Central memory CD8-positive, alpha-beta T cell (primary cell): ENCODE measurements around the gene DLL3.

Experiments
- ATAC-seq: fragments of 150-1000 bp; cut with Tn5 transposase; replicated peaks from 2 replicates; pipeline ENCODE4 v1.10.0; 2022; ENCODE audit warnings: mild to moderate bottlenecking, moderate FRiP score, moderate number of reproducible peaks; ENCODE audit not compliant: poor library complexity, severe bottlenecking; ENCODE audit errors: extremely low read depth
- DNase-seq, 2 donors: peaks; one replicate each; pipeline ENCODE4 v3.0.0; 2021; ENCODE audit warnings: low spot score in 2 of 2
- H3K27ac Mint-ChIP-seq: one replicate; pipeline ENCODE4 v1.8.0; 2022; ENCODE audit warnings: low read depth, mild to moderate bottlenecking, moderate library complexity, mixed read lengths
- H3K27me3 Mint-ChIP-seq: one replicate; pipeline ENCODE4 v1.8.0; 2022; ENCODE audit warnings: mixed read lengths
- H3K36me3 Mint-ChIP-seq: one replicate; pipeline ENCODE4 v1.8.0; 2022; ENCODE audit warnings: mild to moderate bottlenecking, moderate library complexity, mixed read lengths; ENCODE audit not compliant: insufficient read depth
- H3K4me1 Mint-ChIP-seq: one replicate; pipeline ENCODE4 v1.8.0; 2022; ENCODE audit warnings: mixed read lengths
- H3K4me3 Mint-ChIP-seq: one replicate; pipeline ENCODE4 v1.8.0; 2022; ENCODE audit warnings: mild to moderate bottlenecking, moderate library complexity, mixed read lengths
- H3K9me3 Mint-ChIP-seq: one replicate; pipeline ENCODE4 v1.8.0; 2022; ENCODE audit warnings: mixed read lengths

Gene DLL3

DNA sequence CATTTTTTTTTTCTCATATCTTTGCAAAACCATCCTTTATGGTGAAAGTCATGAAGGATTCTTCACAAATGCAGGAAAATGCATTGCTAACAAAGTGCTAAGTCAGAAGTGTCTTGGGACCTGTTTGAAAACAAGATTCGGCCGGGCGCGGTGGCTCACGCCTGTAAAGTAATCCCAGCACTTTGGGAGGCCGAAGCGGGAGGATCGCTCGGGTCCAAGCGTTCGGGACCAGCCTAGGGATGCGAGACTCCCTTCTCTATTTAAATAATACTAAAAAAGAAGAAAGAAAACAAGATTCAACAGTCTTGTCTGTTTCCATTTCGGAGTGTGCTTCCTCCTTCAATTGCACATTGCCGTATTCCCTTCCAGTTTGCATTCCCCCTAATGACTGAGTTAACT is 33.1 kb downstream of the DLL3 start:
- no peak for DNase-seq
- peak overlapping the region; percentile 90 for H3K4me3 Mint-ChIP-seq
- H3K36me3 Mint-ChIP-seq = peaks cover 7% of the 10 kb centered on the region
- H3K9me3 Mint-ChIP-seq = no peaks in the 10 kb centered on the region
- no peaks in the 10 kb centered on the region for H3K27me3 Mint-ChIP-seq
- no peak for ATAC-seq
- peaks cover 19% of the 10 kb centered on the region for H3K4me1 Mint-ChIP-seq
- peak overlapping the region; percentile 91 for H3K27ac Mint-ChIP-seq

DNA sequence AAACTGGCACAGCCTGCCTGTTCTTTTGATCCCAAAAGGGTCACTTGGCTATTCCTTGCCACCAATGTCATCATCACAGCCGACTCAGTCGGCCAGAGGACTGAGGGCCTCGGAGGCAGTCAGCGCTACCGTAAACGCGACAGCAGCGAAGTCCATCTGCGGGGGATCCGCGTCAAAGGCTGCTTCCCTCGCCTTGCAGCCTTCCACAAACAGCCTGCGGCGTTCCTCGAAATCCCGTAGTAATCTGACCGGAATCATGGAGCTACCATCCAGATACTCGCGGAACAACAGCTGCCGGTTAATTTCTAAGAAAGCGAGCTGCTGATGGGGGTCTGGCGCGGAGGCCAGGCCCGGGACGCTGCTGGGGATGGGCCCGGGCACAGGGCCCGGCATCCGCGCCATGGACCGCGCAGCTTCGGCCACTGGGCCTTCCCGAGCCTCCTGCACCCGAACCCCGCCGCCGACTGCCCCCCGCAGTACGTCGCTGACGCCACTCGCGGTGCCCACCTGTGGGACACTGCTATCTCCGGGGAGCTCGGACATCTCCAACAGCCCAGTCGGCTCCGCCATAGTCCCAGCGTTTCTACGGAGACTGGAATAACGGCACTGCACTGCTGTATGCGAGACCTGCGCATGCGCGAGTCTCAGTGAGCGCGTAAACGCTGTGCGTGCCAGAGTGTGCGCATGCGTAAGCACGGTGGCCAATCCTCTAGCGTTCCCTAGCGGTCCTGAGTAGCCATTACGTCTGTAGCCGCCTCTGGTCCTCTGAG is 33.7 kb downstream of the DLL3 start, which contains the start of gene EID2B:
Gene EID2B (minus strand): TSS at position 620 of the 770 bp plus-strand sequence. CDS start 50 bp downstream, at position 570.
- ATAC-seq = peak; percentile 90
- H3K4me3 Mint-ChIP-seq = peak within 1 kb of the TSS; percentile 90
- peak within 1 kb of the TSS; percentile 91 for H3K27ac Mint-ChIP-seq
- DNase-seq = peak; percentile 88
- H3K36me3 Mint-ChIP-seq = peaks cover 7% of the 10 kb centered on the region
- H3K9me3 Mint-ChIP-seq = no peaks in the 10 kb centered on the region
- H3K4me1 Mint-ChIP-seq = peaks cover 23% of the 10 kb centered on the region
- no peaks in the 10 kb centered on the region for H3K27me3 Mint-ChIP-seq

DNA sequence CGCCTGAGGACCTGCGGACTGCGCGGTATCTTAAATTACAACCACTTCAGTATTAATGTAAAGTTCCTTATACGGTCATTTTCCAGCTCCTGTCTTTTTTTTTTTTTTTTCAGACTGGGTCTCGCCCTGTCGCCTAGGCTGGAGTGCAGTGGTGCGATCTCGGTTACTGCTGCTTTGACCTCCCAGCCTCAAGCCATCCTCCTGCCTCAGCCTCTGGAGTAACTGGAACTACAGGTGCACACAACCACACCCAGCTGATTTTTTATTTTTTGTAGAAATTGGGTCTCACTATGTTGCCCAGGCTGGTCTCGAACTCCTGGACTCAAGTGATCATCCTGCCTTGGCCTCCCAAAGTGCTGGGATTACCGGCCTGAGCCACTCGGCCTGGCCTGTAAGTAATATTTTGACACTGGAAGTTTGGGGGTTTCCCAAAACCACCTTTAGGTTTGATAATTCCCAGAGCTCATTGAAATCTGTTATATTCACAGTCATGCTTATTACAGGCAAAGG is 34.3 kb downstream of the DLL3 start:
- ATAC-seq (no peak), DNase-seq (no peak)
- Mint-ChIP-seq H3K4me3 (peak overlapping the region; percentile 90), H3K27me3 (no peaks in the 10 kb centered on the region), H3K36me3 (peaks cover 7% of the 10 kb centered on the region), H3K27ac (peak overlapping the region; percentile 91), H3K9me3 (no peaks in the 10 kb centered on the region), H3K4me1 (peaks cover 30% of the 10 kb centered on the region)

DNA sequence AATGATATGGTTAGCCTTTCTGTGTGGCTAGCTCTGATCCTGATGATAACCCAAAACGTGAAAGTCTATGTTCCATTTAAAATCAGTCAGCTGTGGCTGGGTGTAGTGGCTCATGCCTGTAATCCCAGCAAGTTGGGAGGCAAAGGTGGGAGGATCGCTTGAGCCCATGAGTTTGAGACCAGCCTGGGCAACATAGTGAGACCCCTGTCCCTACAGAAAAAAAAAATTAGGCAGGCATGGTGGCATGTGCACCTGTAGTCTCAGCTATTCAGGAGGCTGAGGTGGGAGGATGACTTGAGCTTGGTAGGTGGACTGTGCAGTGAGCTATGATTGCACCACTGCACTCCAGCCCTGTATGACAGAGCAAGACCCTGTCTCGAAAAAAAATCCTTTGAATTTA is 35.0 kb downstream of the DLL3 start:
- H3K27ac Mint-ChIP-seq = no peak overlapping the region
- no peaks in the 10 kb centered on the region for H3K9me3 Mint-ChIP-seq
- ATAC-seq = no peak
- H3K27me3 Mint-ChIP-seq = no peaks in the 10 kb centered on the region
- peaks cover 7% of the 10 kb centered on the region for H3K36me3 Mint-ChIP-seq
- DNase-seq = no peak
- no peak overlapping the region for H3K4me3 Mint-ChIP-seq
- peaks cover 31% of the 10 kb centered on the region for H3K4me1 Mint-ChIP-seq

DNA sequence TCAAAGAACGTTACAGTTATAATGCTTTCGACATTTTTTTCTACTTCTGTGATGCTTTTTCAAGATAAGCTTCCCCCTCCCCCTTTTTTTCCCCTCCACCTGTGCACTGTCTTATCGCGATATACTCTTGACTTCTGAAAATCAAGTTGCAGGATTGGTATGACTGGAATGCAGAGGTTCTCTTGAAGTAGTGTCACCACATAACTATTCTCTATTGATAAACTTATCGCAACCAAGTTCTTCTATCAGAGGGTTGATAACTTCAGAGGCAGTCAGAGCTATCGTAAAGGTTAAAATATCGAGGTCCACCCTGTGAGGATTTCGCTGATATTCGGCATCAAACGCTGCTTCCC is 40.4 kb downstream of the DLL3 start:
- H3K27me3 Mint-ChIP-seq = no peaks in the 10 kb centered on the region
- no peaks in the 10 kb centered on the region for H3K9me3 Mint-ChIP-seq
- DNase-seq = no peak
- peak overlapping the region; percentile 96 for H3K27ac Mint-ChIP-seq
- peaks cover 8% of the 10 kb centered on the region for H3K36me3 Mint-ChIP-seq
- peak overlapping the region; percentile 94 for H3K4me3 Mint-ChIP-seq
- ATAC-seq = no peak
- H3K4me1 Mint-ChIP-seq = peaks cover 41% of the 10 kb centered on the region

DNA sequence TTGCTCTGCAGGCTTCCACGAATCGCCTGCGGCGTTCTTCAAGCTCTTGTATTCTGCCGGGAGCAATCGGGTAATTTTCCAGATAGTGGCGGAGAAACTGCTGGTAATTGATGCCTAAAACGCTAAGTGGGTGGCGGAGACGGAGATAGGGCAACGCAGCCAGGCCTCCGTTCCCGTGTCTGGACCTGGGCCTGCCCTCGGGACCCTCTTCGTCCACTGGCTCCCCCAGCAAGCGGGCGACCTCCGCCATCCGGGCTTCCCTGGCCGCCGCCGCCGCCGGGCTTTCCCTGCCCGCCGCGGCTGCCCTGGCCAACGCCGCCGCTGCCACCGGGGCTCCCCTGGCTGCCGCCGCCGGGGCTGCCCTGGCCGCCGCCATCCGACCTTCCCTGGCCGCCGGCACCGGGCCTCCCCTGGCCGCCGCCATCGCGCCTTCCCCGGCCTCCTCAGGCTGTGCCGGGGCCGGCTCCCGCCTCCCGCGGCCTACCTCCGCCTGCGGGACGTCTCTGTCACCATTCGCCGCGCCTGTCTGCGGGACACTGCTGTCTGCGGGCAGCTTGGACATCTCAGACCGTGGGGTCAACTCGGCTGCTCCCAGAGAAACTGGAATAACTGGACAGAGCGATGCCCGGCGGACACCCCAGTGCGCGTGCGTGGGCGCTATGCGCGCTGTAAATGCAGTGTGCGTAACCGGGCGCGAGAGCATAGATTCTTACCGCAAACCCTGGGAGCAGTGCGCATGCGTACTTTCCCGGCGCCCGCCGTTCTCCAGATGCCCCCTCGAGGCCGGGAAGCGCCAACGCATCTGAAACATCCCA is 41.0 kb downstream of the DLL3 start, which contains the start of gene EID2:
Gene EID2 (minus strand): TSS at position 644 of the 815 bp plus-strand sequence. CDS start 82 bp downstream, at position 562.
- H3K27ac Mint-ChIP-seq = peak within 1 kb of the TSS; percentile 96

DNA sequence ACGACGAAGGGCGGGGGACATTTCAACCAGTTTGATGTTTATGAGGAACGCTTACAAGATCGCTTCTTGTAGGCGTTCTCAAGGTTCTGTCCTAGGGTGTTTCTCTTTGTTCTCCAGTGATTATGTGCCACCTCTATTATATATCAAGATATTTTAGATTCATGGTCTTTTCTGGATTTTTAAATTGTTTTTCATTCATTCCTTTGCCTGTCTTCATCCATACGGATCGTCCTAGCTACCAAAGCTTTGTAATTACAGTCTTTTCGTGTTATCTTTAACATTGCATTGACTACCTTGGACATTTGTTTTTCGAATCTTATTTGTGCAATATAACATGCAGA is 41.6 kb downstream of the DLL3 start:
- H3K27me3 Mint-ChIP-seq = no peaks in the 10 kb centered on the region
- peak overlapping the region; percentile 94 for H3K4me3 Mint-ChIP-seq
- H3K27ac Mint-ChIP-seq = peak overlapping the region; percentile 96
- no peak for DNase-seq
- peaks cover 8% of the 10 kb centered on the region for H3K36me3 Mint-ChIP-seq
- H3K9me3 Mint-ChIP-seq = no peaks in the 10 kb centered on the region
- no peak for ATAC-seq
- peaks cover 41% of the 10 kb centered on the region for H3K4me1 Mint-ChIP-seq

More for the DNA sequence above, 41.0 kb downstream of the DLL3 start, which contains the start of gene EID2:
- H3K4me3 Mint-ChIP-seq = peak within 1 kb of the TSS; percentile 94
- peak; percentile 86 to 89 for DNase-seq
- peaks cover 8% of the 10 kb centered on the region for H3K36me3 Mint-ChIP-seq
- H3K4me1 Mint-ChIP-seq = peaks cover 41% of the 10 kb centered on the region
- peak; percentile 89 for ATAC-seq
- H3K27me3 Mint-ChIP-seq = no peaks in the 10 kb centered on the region
- no peaks in the 10 kb centered on the region for H3K9me3 Mint-ChIP-seq

DNA sequence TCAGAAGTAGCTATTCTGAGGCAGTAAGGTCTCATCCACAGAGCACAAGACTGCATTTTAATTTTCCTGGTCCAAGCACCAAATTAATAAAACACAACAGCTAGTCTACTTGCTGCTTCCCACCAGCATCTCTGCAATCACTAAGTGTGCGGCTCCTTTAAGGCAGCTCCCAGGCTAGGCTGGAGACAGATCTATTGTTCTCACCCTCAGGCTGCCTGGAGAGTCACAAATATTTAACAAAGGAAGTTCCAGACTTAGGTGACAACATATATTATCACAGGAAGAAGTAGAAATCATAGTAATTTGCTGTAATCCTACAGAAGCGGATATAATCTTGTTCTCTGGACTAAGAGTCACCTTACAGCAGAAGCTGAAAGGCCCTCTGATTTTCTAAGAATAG is 43.5 kb downstream of the DLL3 start:
- H3K27me3 Mint-ChIP-seq = peaks cover 12% of the 10 kb centered on the region
- ATAC-seq = no peak
- H3K27ac Mint-ChIP-seq = no peak overlapping the region

DNA sequence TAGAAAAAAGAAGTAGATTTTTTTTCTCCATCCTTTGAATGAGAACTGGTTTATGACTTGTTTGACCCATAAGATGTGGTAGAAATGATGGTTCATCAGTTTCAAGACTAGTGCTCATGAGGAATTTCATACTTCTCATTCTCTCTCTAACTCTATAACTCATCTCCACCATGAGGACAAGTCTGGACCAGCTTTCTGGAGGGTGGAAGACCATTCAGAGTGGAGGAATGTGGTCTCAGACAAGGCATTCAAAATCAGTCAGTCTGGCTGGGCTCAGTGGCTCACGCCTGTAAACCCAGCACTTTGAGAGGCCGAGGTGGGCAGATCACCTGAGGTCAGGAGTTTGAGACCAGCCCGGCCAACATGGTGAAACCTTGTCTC is 44.7 kb downstream of the DLL3 start:
- no peak for DNase-seq
- peaks cover 18% of the 10 kb centered on the region for H3K4me1 Mint-ChIP-seq
- H3K9me3 Mint-ChIP-seq = no peaks in the 10 kb centered on the region
- peaks cover 16% of the 10 kb centered on the region for H3K27me3 Mint-ChIP-seq
- no peak overlapping the region for H3K27ac Mint-ChIP-seq
- no peak for ATAC-seq
- no peak overlapping the region for H3K4me3 Mint-ChIP-seq
- H3K36me3 Mint-ChIP-seq = peaks cover 8% of the 10 kb centered on the region

More for the DNA sequence above, 43.5 kb downstream of the DLL3 start:
- DNase-seq = no peak
- H3K36me3 Mint-ChIP-seq = peaks cover 8% of the 10 kb centered on the region
- no peak overlapping the region for H3K4me3 Mint-ChIP-seq
- no peaks in the 10 kb centered on the region for H3K9me3 Mint-ChIP-seq
- H3K4me1 Mint-ChIP-seq = peaks cover 31% of the 10 kb centered on the region

DNA sequence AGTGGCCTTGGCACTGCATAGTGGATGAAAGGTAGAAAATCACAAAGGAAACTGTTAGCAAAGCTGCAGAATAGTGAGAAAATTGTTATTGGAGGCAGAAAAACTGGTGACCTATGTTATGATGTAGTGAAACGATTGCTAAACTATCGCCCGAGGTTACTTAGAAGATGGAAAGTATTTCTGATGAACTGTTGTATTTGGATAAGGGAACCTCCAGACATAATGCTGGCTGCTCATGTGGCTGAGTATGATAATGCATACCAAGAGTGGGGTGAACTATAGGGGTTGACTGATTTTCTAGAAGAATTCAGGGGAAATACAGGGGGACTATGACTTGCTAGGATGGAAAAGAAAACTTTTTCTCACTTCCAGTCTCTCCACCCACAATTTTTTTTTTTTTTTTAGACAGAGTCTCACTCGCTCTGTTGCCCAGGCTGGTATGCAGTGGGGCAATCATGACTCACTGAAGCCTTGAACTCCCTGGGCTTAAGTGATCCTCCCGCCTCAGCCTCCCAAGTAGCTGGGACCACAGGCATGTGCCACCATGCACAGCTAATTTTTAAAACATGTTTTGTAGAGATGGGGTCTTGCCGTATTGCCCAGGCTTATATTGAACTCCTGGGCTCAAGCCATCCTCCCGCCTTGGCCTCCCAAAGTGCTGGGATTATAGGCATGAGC is 45.6 kb downstream of the DLL3 start:
- ATAC-seq (no peak), DNase-seq (no peak)
- Mint-ChIP-seq H3K27me3 (peaks cover 16% of the 10 kb centered on the region), H3K4me1 (peaks cover 11% of the 10 kb centered on the region), H3K27ac (no peak overlapping the region), H3K36me3 (peaks cover 8% of the 10 kb centered on the region), H3K4me3 (no peak overlapping the region), H3K9me3 (no peaks in the 10 kb centered on the region)

DNA sequence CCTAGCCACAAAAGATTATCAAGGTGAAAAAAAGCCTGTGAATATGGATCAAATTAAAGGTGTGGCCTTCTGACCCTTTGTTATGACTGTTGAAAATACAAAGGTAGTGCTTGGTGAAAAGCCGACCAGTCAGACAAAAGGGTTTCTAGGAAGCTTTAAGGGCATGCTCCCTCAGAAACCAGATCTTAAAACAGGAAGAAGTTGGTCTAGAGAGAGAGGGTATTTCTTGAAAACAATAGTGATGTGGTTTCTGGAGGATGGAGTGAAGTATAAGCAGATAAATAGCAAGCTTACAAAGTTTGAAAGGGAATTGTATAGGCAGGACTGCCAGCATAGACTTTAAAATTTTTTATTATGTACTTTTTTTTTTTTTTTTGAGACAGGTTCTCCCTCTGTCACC is 46.2 kb downstream of the DLL3 start:
- no peak for ATAC-seq
- Mint-ChIP-seq H3K4me3 (no peak overlapping the region), H3K36me3 (peaks cover 6% of the 10 kb centered on the region), H3K27ac (no peak overlapping the region), H3K27me3 (peaks cover 16% of the 10 kb centered on the region), H3K9me3 (no peaks in the 10 kb centered on the region), H3K4me1 (peaks cover 10% of the 10 kb centered on the region)
- no peak for DNase-seq

DNA sequence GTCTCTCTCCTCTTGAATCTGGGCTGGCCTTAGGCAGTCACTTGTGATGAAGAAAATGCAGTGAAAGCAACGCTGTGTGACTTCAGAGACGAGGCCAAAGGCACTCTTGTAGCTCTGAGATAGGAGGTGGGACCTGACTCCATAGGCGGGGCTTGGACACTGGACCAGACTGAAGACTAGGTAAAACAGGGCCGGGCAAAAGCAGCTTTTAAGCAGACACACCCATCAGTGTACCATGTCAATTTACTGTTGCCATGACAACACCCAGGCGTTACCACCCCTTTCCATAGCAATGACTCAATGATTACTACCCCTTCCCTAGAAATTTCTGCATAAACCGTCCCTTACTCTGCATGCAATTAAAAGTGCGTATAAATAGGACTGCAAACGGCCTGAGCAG is 47.9 kb downstream of the DLL3 start:
- Mint-ChIP-seq H3K9me3 (no peaks in the 10 kb centered on the region), H3K4me3 (no peak overlapping the region), H3K27me3 (peaks cover 16% of the 10 kb centered on the region), H3K27ac (no peak overlapping the region), H3K36me3 (no peaks in the 10 kb centered on the region), H3K4me1 (no peaks in the 10 kb centered on the region)
- no peak for DNase-seq
- no peak for ATAC-seq
